Eye (tissue), 1 donor: Measurements from ENCODE around the gene STIL.
"Not testable (repeated sequence)": the region's sequence is repeated elsewhere in the genome, so short reads cannot be mapped to it uniquely, and the experiment has no call there.

Source experiments
- DNase-seq: peaks from one replicate; pipeline ENCODE4 v3.0.0-alpha.2; 2015

Gene STIL

DNA sequence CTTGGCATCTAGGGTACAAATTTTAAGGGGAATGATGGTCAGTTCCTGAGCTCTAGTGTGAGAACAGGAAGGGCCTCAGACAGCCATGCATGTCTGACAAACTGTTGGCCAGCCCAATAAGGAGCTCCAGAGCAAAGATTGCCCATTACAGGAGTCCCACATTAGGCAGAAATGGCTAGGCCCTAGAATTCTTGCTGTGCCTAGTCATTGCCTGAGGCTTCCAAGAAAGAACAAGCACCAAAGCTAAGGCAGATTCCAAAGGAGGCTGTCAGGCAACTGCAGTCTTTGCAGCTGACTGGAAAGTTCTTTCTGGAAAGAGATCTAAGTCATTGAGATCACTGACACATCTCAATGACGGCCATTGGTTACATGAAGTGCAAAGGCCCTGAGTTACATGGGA, 3.9 kb upstream of the STIL start:
- no peak for DNase-seq

DNA sequence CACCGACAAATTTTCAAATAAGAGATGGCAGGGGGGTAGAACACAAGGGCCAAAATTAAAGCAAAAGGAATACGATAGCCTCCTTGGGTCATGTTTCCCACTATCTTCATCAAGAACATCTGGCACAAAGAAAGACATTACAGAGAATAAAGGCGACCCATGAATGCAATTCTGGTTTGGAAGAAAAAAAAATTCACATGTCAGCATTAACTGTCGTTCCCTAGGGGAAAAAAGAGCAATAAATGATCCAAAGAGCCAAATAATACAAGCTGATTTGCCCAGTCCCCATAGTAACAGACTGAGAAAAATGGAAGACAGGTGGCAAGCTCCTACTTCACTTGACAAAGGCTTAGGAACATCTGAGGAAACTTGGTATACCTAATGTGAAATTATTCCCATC, 4.5 kb downstream of the STIL start:
- no peak for DNase-seq

- DNase-seq, result no peak
Measured at GRCh38 chr1:47302472-47302871, 11.5 kb downstream of the STIL start.

DNA sequence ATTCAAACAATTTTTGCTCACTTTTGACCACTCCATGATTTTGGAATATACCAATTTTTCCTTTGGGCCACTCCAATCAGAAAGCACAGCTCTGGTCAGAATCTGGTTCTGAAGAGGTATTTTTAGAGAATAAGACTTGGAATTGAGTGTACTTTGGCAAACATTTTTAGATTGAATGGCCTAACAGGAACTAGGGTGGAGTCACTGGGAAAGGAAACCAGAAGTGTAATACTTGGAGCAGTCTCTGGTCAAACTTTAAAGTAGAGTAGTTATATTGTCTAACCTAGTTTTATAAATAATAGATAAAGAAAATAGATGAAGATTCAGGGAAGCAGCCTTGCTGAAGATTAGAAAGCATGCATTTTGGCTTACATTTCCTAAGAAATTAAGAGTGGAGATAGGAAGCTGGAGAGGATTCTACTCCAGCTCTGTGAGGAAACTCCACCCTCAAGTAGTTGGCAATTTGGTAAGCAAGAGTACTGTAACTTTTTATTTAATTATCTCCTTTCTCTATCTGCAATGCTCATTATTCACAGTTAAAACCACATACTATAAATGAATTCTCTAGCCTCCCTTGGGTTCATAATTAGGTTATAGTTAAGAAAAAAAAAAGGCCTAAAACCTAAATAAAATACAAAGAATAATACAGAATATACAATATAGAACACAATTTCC, 15.8 kb downstream of the STIL start:
- DNase-seq, result no peak

DNA sequence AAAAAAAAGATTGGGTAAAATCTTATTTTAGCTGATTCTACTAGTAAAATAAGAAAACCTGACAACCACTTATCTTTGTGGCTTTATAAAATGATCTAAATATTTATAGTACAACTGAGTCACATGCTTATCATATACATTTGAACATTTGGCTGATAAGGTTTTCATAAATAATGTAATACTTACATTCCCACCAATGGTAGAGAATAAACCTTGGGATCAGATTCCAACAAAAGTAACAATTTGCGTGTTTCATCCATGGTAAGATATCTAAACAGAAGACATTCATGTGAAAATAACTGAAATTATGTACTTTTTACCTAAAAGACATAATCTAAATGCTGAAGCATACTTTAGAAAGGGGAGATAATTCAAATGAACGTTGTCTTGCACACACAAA, 18.4 kb downstream of the STIL start:
- no peak for DNase-seq

DNA sequence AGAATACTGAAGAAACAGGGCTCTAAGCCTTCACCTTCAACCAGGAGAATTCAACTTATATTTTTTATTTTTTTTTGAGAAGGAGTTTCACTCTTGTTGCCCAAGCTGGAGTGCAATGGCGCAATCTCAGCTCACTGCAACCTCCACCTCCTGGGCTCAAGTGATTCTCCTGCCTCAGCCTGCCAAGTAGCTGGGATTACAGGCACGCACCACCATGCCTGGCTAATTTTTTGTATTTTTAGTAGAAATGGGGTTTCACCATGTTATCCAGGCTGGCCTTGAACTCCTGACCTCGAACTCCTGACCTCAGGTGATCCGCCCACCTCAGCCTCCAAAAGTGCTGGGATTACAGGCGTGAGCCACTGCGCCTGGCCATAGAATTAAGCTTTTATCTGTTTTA, 19.1 kb downstream of the STIL start:
- not testable (repeated sequence) for DNase-seq

DNA sequence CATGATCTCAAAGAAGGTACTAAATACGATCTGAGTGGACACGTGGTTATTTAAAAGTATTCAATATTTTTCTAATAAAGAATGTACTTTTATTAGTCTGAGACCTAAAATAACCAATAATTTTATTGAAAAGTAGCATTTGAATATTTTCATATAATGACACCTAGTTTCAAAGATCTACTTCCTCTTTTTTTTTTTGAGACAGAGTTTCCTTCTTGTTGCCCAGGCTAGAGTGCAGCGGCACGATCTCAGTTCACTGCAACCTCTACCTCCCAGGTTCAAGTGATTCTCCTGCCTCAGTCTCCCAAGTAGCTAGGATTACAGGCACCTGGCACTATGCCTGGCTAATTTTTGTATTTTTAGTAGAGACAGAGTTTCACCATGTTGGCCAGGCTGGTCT, 25.8 kb downstream of the STIL start:
- not testable (repeated sequence) for DNase-seq

GRCh38 chr1:47280142-47280541, 33.8 kb downstream of the STIL start:
- no peak for DNase-seq

DNA sequence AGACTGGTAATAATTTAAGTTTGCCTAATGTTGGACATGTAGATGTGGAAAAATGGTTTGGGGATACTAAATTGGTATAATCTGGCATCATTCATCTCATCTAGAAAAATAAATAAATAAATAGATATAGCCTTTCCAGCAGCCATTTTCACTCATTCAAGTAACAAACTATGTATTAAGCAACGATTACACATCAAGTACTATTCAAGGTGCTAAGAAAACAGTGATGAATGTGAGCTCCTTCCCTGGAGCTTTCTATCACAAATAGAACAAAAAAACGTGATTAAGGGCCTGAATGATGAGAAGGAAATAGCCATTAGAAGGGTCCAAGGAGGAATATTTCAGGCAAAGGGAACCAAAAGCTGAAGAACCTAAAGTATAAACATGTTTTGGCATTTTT, 37.1 kb downstream of the STIL start:
- DNase-seq, result no peak

DNA sequence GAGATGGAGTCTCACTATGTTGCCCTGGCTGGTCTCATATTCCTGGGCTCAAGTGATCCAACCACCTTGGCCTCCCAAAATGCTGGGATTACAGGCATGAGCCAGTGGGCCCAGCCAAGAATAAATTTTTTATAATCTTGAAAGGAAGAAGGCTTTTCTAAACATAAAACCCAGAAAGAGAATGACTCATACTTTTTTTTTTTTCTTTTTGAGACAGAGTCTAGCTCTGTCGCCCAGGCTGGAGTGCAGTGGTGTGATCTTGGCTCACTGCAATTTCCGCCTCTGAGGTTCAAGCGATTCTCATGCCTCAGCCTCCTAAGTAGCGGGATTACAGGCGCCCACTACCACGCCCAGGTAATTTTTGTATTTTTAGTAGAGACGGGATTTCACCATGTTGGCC, 38.1 kb downstream of the STIL start:
- DNase-seq, result not testable (repeated sequence)

DNA sequence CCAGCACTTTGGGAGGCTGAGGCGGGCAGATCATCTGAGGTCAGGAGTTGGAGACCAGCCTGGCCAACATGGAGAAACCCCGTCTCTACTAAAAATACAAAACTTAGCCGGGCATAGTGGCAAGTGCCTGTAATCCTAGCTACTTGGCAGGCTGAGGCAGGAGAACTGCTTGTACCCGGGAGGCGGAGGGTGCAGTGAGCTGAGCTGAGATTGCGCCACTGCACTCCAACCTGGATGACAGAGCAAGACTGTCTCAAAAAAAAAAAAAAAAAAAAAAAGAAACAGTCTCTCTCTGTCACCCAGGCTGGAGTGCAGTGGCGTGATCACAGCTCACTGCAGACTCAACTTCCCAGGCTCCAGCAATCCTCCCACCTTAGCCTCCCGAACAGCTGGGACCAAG, 48.4 kb downstream of the STIL start:
- DNase-seq, result not testable (repeated sequence)

DNA sequence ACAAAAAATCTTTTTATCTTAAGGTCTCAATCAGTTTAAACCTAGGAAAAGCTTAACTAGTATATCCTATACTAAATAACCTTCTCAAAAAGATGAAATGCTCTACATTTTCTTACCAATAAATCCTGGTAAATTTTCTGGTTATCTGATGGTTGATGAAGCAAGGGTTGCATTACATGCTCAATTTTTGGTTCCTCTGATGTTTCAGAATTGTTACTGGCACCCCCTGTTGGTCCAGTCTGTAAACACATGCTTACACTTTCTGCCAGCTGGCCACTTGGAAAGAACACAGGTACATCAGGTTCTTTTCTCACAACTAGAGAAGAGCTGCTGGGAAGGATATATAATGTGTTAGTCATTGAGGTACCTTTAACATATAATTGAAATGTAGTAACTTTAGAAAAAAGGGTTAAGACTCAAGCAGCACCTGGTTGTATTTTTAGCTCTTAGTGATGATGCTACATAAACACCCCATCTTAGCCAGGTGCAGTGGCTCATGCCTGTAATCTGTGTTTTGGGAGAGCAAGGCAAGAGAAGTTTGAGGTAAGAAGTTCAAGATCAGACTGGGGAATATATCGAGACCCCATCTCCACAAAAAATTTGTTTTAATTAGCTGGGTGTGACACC, 51.0 kb downstream of the STIL start:
- peak; percentile 36 for DNase-seq

GRCh38 chr1:47257224-47257623, 56.7 kb downstream of the STIL start:
- DNase-seq, result no peak

DNA sequence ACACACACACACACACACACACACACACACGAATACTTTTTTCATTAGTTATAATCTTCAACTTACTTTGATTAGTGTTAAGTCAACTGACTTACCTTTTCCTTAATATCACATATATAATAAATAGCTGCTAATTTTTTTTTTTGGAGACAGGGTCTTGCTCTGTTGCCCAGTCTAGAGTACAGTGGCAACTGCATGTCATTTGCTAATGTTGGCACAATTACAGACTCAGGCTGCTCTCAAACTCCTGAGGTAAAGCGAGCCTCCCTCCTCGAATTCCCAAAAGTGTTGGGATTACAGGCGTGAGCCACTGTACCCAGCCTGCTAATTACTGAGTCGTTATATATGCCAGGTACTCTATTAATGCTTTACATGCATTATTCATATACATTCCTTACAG, 61.2 kb downstream of the STIL start:
- no peak for DNase-seq

DNA sequence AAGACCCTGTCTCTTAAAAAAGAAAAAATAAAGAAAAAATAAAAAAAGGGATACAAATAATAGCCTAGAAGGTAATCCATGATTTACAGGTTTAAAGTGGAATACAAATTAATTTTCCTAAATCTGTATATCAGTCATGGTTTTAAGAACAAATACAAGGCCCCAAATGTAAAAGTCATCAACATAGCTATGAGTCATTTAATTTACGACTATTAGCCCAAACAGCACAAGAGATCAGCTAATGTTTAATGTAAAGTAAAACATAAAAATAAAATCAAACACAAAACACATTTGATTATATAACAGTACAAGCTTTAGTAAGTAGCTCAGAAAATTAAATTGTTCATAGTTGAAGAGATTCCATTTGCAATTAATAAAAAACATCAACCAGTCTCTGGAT, 61.6 kb downstream of the STIL start:
- no peak for DNase-seq

GRCh38 chr1:47249755-47250154, 64.2 kb downstream of the STIL start:
- no peak for DNase-seq

DNA sequence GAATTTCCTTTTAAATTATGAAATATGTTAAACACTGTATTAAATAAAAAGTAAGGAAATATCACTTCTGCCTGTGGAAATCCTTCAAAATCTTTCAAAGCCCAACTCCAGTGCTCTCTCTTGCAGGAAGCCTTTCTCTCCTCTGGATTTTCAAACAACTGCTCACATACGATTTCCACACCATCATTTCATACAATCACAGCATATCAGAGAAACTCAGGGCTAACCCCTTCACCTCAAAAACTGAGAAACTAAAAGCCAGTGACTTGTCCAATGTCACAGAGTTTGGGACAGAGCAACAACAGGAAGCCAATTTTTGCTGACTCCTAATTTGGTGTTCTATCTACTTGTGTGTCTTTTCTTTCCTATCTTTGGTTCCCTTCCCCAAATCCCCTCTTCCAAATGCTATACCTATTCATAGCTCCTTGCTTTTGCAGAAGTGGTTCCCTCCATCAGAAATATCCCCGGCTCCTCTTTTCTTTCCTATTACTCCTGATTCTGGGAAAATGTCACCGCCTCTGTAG, 69.5 kb downstream of the STIL start:
- no peak for DNase-seq

- DNase-seq, result no peak
Measured at GRCh38 chr1:47243910-47244309, 70.0 kb downstream of the STIL start.

DNA sequence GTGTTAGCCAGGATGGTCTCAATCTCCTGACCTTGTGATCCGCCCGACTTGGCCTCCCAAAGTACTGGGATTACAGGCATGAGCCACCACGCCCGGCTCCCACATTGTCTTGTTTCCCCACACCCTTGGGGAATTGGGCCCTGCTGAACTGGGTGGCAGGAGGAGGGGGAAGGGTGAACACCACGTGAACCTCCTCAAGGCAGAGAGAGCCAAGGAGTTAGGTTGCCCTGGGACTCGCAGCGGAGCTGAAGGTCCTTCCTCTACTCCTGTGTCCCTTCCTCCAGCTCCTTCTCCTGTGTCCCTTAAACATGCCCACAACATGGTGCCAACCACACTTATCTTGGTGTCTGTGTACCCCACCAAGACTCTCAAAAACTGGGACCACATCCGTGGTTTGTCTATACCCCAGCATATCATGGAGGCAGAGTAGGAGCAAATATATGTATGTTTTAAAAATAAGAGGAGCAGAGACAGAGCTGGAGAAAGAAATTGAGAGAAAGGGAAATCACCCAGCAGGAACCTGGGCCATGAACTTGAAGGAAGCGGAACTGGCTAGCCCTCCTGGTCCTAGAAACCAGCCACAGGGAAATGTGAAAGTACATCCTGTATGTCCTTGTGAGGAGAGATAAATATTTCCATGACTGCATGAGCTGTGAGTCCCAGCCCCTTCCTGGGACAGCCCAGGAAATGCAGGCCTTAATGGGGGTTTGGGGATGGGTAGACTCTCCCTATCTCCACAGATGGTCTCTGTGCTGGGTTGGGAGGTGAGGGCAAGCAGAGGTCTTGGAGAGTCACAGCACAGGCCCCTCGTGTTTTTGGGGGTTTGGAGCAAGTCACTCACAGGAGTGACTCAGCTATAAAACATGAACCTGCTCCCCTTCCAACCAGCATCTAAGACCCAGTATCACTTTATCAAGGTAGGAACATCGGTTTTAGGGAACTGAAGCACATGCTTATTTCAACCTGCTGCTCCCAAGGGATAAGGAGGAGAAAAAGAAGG, 72.5 kb downstream of the STIL start:
- DNase-seq, result no peak

DNA sequence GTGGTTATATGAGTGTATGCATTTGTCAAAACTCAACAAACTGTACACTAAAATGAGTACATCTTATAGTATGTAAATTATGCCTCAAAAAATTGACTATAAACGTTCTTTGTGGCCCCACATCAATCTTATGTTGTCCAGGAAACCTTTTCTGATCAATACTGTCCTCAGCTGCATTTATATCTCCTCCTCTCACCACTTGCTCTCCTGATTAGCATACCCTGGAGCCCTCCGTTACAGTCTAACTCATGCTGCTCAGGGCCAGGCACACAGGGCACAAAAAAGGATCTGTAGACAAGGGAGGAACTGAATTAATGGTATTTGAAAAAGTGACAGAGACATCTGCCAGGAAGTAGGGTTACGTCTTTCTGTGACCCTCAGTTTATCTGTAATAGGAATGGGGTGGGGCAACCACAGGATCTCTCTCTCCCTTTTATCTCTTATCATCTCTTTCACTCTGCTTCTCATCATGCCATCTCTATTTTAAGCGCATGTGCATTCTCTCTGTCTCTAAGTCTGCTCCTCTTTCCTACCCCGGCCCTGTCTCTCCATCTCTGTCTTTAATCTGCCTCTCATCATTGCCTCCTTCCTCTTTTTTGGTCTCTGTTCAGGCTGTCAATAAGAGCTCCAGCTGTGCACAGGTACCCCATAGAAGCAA, 74.9 kb downstream of the STIL start:
- no peak for DNase-seq

DNA sequence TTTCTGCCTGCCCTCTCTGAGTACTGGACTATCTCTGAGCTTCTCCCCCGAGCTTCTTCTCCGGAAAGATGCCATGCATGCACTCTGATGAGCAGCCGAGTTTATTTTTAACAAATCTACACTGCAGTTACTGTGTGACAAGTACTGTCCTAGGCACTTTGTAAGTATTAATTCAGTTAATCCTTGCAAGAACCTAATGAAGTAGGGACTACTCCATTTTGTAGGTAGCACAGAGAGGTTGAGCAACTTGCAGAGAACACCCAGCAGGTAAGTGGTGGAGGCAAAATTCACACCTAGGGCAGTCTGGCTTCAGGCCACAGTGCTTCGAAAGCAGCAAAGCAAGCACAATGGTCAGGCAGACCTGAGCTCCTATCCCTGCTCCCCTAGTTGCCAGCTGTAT, 78.1 kb downstream of the STIL start:
- DNase-seq, result no peak

- DNase-seq, result peak; percentile 35
Measured at GRCh38 chr1:47235241-47235681, 78.7 kb downstream of the STIL start.

- DNase-seq, result no peak
Measured at GRCh38 chr1:47233186-47233585, 80.8 kb downstream of the STIL start.
